Measurements from ENCODE around the gene MRTO4. TPM values are rescaled to one million over a fixed set of nuclear protein-coding genes. Genes with fewer than 3 reads are reported as not detected.

Gene MRTO4
- total and polyA plus RNA-seq, 10 of the 15 experiments (the other 5 are each of a cell fraction or from before 2014, with no cell fraction given): 43.5 to 99.5 (median 69.7) TPM

GRCh38 chr1:19209439-19209989 lies 42.1 kb upstream of the MRTO4 start:
- SMC1A ChIA-PET (ENCODE audit: uncharacterized antibody, unreplicated experiment): interaction anchor here (0.8 to 2.3 kb wide), 5 partner anchors 10 to 105 kb away, joined by 3 to 9 read pairs (median 6); no protein-coding TSS in a partner anchor
- Histone ChIP-seq H3K27ac (ENCODE audit: control insufficient read depth, insufficient read depth) (peak overlapping the region; percentile 95), H3K27me3 (replicated peaks in 1 of 2; ENCODE audit: control insufficient read depth in 2 of 2, insufficient read depth in 2 of 2, low read length in 1 of 2) (no peaks in the 10 kb centered on the region), H3K9ac (ENCODE audit: control insufficient read depth, insufficient read depth, low read length) (peak overlapping the region; percentile 91), H2AFZ (ENCODE audit: control insufficient read depth, low read depth, low read length) (peak overlapping the region; percentile 94), H3K4me1 (ENCODE audit: control insufficient read depth, insufficient read depth, low read length) (peaks cover 15% of the 10 kb centered on the region), H3K36me3 (ENCODE audit: control insufficient read depth in 2 of 2, insufficient read depth in 2 of 2, low read length in 1 of 2) (no peaks in the 10 kb centered on the region), H4K20me1 (ENCODE audit: control insufficient read depth, insufficient read depth) (no peaks in the 10 kb centered on the region; the same call in 1 of the 2 replicates), H3K9me3 (replicated peaks; ENCODE audit: control insufficient read depth, insufficient read depth, low read length) (no peaks in the 10 kb centered on the region), H3K4me2 (ENCODE audit: control insufficient read depth, insufficient read depth) (peak overlapping the region; percentile 78), H3K4me3 (peak overlapping the region; percentile 87), H3K79me2 (ENCODE audit: control insufficient read depth, insufficient read depth, low read length) (peaks cover 88% of the 10 kb centered on the region)
- intact Hi-C loops (cut with micrococcal nuclease; ENCODE audit: unreplicated experiment) (loop anchor here (10.0 kb wide), 1 partner anchor 255 kb away; the partner anchor contains the start of gene IFFO2), in situ Hi-C loops (cut with MboI) (no loop called here)
- TSS peak; percentile 67 for BruUV-seq (replicated peaks)
- POLR2A ChIA-PET: interaction anchor here (1.2 to 1.9 kb wide), 3 partner anchors 9 to 258 kb away, joined by 4 to 7 read pairs (median 6); partner anchors contain the start of genes EMC1 and MRTO4
- CTCF ChIA-PET: interaction anchor here (1.8 to 4.2 kb wide), 3 partner anchors 18 to 297 kb away, joined by 5 to 17 read pairs (median 8); no protein-coding TSS in a partner anchor
- ATAC-seq (peak; percentile 78), DNase-seq (ENCODE audit: low read depth, low spot score) (no peak), FAIRE-seq (no peak)
- RAD21 ChIA-PET (ENCODE audit: unreplicated experiment): no interaction called here
- WGBS (ENCODE audit: insufficient coverage, insufficient replicate concordance, low lambda C conversion rate, missing lambda C conversion rate): 1% methylated on average over 26 of the region's 28 CpGs
- no peak for TF ChIP-seq SMAD5 (IDR thresholded peaks at IDR 0.05; ENCODE audit: low read depth)
- TF ChIP-seq RCOR1 (conservative IDR thresholded peaks at IDR 0.05; ENCODE audit: low read depth, low read length): no peak
- TF ChIP-seq TCF12 (IDR thresholded peaks at IDR 0.05; ENCODE audit: low read depth, low read length): no peak
- TF ChIP-seq BHLHE40 (IDR thresholded peaks at IDR 0.05; ENCODE audit: borderline replicate concordance in 1 of 2, low read depth in 2 of 2, low read length in 1 of 2): peak; percentile 78 to 84; a peak in 3 of 4 replicates
- peak; percentile 79; the same call in 2 of the 3 replicates for TF ChIP-seq POU2F2 (IDR thresholded peaks at IDR 0.05; ENCODE audit: borderline replicate concordance, low read depth, low read length)
- peak; percentile 69; the same call in 1 of the 2 replicates for TF ChIP-seq POLR2AphosphoS5 (IDR thresholded peaks at IDR 0.05; ENCODE audit: low read length)
- TF ChIP-seq MLLT1 (IDR thresholded peaks at IDR 0.05): 0 out of 2 replicates have a peak, but pooled peaks have one; percentile 31
- TF ChIP-seq SMAD1 (IDR thresholded peaks at IDR 0.05; ENCODE audit: low read depth, partially characterized antibody): peak; percentile 12
- peak; percentile 21; the same call in 1 of the 2 replicates for TF ChIP-seq CHD2 (IDR thresholded peaks at IDR 0.05; ENCODE audit: borderline replicate concordance, low read depth, low read length)
- no peak for TF ChIP-seq CREM (IDR thresholded peaks at IDR 0.05; ENCODE audit: low read depth)
- TF ChIP-seq MEF2B (IDR thresholded peaks at IDR 0.05; ENCODE audit: partially characterized antibody, poor library complexity, severe bottlenecking): peak; percentile 22
- TF ChIP-seq BCL3 (IDR thresholded peaks at IDR 0.05; ENCODE audit: borderline replicate concordance, insufficient read depth, low read depth, low read length, poor library complexity, severe bottlenecking): peak; percentile 79
- 0 out of 2 replicates have a peak, but pooled peaks have one; percentile 13 for TF ChIP-seq MYB (IDR thresholded peaks at IDR 0.05; ENCODE audit: borderline replicate concordance, low read depth, low read length)
- peak; percentile 22; the same call in 1 of the 2 replicates for TF ChIP-seq RAD51 (IDR thresholded peaks at IDR 0.05)
- peak; percentile 26 for TF ChIP-seq SP1 (IDR thresholded peaks at IDR 0.05; ENCODE audit: low read depth, low read length)
- peak in 1 of 2 experiments; percentile 13; a peak in 1 of 4 replicates for TF ChIP-seq IKZF2 (IDR thresholded peaks at IDR 0.05)
- TF ChIP-seq BACH1 (IDR thresholded peaks at IDR 0.05; ENCODE audit: borderline replicate concordance): peak; percentile 34; the same call in 1 of the 2 replicates
- TF ChIP-seq ASH2L (IDR thresholded peaks at IDR 0.05; ENCODE audit: borderline replicate concordance, low read depth): 0 out of 2 replicates have a peak, but pooled peaks have one; percentile 66
- no peak for TF ChIP-seq NFIC (IDR thresholded peaks at IDR 0.05; ENCODE audit: low read depth, low read length)
- peak; percentile 11 to 58; a peak in 1 of 4 replicates for TF ChIP-seq SRF (IDR thresholded peaks at IDR 0.05; ENCODE audit: low read depth in 2 of 2, low read length in 2 of 2)

Data from GM12878 (cell line).